ENCODE results near the gene AK1. TPM values are rescaled to one million over a fixed set of nuclear protein-coding genes. Genes with fewer than 3 reads are reported as not detected.

Gene AK1
- total RNA-seq: 58.5 and 60.2 TPM in 2 replicates

DNA sequence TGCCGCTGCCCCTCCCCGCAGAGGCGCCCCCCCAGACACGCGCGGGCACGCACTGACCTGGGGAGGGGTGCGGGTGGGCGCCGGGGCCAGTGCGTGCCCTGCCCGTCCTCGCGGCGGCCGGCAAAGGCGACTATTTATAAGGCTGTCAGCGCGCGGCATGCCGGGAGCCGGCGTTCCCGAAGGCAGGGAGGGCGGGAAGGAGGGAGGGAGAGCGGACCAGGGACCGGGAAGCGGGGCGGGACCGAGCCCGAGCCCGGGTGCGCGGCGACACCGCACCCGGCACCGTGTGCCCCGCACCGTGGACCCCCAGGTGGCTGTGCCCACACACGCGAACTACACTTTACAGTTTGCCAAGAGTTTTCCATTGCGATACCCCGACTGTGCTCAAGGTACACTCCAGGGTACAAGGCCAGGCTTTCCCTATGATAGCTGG lies at the start of gene AK1:
Gene AK1, minus strand, starts transcription at position 110 of the 433 bp plus-strand sequence. CDS start 3,058 bp downstream, outside the sequence.
- intact Hi-C loops (cut with micrococcal nuclease): no loop called here

GRCh38 chr9:127926906-127927200 lies 49.4 kb upstream of the AK1 start:
- intact Hi-C loops (cut with micrococcal nuclease): loop anchor here (1.0 kb wide), 2 partner anchors 10 kb away; partner anchors contain the start of genes DPM2 and ST6GALNAC4

- intact Hi-C loops (cut with micrococcal nuclease): no loop called here
Observed at GRCh38 chr9:127925959-127926905, 48.8 kb upstream of the AK1 start.

- intact Hi-C loops (cut with micrococcal nuclease): no loop called here
Observed at GRCh38 chr9:127924736-127925444, 47.4 kb upstream of the AK1 start.

DNA sequence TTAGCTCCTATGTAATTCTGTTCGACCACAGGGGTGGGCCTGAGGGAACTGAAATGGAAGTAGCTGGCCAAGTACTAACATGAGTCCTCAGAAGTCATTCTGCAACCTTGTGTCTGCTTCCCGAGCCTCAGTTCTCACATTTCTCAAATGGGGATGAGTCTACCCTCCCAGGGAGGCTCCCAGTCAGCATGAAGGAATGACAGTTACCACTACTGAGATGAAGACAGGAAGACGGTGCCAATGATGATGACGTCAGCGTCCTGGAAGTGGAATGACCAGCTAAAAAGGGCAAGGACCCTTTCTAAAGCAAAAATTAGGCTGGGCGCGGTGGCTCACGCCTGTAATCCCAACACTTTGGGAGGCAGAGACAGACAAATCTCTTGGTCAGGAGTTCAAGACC lies 46.3 kb upstream of the AK1 start:
- intact Hi-C loops (cut with micrococcal nuclease): no loop called here

DNA sequence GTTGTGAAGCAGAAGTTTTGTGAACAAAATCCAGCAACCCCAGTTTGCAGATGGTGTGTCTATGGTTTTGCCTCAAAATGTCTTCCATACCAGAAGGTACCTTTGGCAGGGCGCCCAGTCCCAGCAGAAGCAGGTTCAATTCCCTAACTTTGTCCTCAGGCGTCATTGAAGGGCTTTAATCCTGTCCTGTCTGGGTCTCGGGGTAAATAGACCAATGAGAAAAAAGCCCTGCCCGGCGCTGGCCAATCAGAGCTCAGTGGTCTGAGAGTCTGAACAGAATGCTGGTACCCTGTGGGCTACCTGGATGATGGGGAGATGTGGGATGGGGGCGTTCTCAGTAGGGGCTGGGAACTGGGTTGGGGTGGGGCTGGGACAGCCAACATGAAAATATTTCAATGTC lies 45.6 kb upstream of the AK1 start:
- intact Hi-C loops (cut with micrococcal nuclease): no loop called here

DNA sequence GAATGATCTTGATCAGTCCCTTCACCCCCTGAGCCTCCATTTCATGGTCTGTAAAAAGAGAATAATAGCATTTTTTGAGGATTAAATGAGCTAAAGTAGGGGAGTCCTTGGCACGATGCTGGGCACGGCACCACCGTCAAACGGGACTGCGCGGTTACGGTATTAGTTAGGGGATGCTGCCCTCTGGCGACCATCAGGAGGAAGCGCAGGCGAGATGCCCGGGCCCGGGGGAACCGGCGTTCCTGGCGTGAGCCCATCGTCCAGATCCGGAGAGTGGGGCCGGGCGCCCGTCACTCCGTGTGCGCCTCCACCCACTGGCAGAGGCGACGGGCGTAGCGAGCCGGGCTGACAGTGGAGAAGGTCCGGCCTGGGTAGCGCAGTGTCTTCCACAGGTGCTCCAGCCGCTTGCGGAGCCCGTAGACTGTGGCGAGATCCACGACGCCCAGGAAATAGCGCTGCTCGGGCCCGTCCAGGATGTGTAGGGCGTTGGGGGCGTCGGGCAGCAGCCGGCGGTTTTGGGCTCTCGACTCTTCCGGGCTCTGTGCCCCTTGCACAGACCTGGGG lies 44.2 kb upstream of the AK1 start:
- intact Hi-C loops (cut with micrococcal nuclease): loop anchor here (1.0 kb wide), 7 partner anchors 51 to 707 kb away; partner anchors contain the start of genes CDK9, FPGS and TOR2A

DNA sequence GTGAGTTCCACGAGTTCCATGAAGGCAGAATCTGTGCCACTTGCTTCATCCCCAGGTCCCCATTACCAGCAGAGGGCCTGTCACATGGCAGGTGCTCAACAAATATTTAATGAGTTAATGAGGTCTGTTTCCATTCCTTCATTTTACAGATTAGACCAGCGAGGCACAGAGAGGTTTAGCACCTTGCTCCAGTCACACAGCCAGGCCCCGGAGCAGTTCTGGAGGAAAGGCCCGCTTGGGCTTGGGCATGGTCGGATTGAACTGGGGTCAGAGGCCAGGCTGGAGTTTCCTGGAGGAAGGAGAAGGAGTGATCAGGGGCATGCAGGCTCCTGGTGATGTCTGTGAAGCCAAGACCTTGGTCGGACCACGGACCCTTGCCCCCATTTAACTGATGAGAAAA lies 43.3 kb upstream of the AK1 start:
- intact Hi-C loops (cut with micrococcal nuclease): loop anchor here (1.0 kb wide), 7 partner anchors 50 to 706 kb away; partner anchors contain the start of genes CDK9, FPGS and TOR2A

DNA sequence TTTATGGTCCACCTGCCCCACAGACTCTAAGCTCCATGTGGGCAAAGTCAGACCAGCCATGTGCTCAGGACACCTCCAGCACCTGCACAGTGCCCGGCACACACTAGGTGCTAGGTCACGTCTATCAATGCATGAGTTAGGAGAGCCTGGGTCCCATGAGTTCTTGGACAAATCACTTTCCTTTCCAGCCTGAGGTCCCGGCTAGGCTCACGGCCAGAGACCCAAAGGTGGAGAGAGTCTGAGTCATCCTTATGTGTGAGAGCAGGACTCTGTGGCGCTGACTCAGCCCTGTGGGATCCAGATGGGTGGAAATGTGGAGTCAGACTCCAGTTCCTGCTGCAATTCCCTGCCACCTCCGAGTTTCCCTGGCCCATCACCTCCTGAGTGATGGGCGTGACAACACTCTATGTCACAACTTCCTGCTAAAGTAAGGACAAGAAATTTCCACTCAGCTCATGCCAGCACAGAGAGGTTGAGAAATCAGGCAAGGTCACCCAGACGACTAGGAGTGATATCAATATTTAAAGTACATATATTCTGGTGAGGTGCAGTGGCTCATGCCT lies 41.9 kb upstream of the AK1 start:
- intact Hi-C loops (cut with micrococcal nuclease): loop anchor here (5.0 to 10.0 kb wide), 2 partner anchors 37 to 335 kb away; no protein-coding TSS in a partner anchor

DNA sequence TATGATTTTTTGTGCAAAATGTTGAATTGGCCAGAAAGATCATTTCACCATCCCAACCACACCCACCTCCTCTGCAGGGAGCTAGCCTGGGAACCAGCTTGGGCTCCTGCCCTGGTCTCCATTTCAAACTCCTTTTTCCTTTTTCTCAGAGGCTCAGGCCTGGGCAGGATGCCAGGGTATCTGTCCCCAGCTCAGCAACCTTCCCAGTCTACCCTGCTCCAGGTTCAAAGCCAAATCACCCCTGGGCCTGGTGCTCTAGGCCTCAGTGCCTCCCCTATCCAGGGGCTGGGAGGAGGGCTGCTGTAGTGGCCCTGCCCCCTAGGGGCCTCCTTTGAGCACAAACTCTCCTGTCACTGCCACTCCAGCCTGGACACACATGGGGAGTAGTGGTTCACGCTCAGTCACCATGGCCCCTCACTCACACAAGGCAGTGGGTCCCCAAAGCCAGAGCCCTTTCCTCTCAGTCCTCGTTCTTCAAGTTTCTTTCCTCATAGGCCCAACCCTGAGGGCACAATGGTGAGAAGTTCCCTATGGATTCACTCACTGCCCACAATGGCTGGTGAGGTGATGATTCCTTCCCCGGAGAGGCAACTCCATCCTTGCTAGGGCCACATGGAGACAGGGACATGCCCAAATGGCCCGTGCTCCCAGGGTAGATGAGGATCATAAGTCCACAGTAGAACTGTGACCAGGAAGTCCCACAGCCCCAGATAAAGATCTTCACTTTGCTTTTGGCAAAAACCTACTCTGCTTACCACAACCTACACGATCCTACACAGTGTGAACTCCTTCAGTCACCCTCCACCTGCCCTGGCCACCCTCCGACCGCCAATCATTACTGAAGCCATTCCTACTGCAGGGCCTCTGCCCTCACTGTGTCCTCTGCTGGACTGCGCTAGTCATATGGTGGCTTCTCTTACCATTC lies 41.0 kb upstream of the AK1 start:
- intact Hi-C loops (cut with micrococcal nuclease): loop anchor here (5.0 to 10.0 kb wide), 2 partner anchors 36 to 336 kb away; no protein-coding TSS in a partner anchor

DNA sequence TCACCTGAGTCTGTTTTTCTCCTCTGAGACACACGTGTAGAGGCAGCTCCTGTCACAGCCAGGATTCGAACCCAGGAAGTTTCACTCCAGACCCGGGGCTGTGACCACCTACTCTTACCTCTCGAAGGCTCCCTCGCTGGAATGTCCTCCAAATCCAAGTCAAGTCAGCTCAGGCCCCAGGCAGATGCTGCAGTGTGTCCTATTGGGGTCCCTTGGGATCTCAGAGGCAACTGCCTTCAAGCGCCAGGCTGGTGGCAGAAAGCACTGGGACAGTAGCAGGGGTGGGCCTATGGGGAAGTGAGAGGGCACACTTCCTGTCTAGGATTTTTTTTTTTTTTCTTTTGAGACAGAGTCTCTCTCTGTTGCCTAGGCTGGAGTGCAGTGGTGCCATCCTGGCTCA lies 40.1 kb upstream of the AK1 start:
- intact Hi-C loops (cut with micrococcal nuclease): loop anchor here (1.0 to 10.0 kb wide), 13 partner anchors 10 to 693 kb away; partner anchors contain the start of genes FPGS, ST6GALNAC6, STXBP1 and TOR2A

DNA sequence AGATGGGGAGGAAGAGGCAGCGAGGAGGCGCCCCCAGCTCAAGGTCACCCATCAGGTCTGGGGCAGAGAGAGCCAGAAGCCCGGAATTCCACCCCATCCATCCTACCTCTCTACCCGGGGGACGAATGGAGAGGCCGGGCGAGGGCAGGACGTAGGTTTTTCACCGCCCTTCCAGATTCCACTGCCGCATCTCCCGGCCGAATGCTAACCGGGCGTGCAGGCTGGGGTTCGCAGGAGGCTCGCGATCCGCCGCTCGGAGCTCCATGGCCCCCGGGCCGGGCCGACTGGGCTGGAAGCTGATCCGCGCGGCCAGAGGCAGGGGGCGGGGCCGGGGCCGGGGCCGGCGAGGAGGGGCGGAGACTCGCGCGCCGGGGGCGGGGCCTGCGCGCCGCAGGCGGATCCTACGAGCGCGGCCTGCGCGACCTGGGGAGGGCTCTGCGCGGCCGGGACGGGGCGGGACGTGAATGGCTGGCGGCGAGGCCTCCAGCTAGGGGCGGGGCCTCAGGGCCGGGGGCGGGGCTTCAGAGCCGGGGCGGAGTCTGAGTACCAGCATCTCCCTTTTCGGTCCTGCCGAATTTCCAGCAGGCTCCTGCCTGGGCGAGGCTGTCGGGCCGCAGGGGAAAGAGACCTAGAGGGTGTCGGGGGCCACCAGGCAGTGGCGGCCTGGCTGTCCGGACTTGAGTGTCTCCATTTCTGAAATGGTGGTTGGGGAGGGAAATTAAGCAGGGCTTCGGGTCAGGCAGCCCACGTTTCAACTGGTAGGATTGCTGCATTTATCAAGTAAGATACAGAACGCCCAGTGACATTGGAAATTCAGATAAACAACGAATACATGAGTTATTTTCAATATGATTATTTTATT lies 39.5 kb upstream of the AK1 start, which contains the start of gene ST6GALNAC4:
Gene ST6GALNAC4, minus strand, starts transcription at position 322 of the 862 bp plus-strand sequence. CDS start 622 bp downstream, outside the sequence.
- intact Hi-C loops (cut with micrococcal nuclease): loop anchor here (1.0 to 10.0 kb wide), 13 partner anchors 10 to 692 kb away; partner anchors contain the start of genes FPGS, ST6GALNAC6, STXBP1 and TOR2A

- intact Hi-C loops (cut with micrococcal nuclease): loop anchor here (2.0 to 10.0 kb wide), 4 partner anchors 34 to 691 kb away; partner anchors contain the start of gene STXBP1
Observed at GRCh38 chr9:127915801-127916719, 38.6 kb upstream of the AK1 start.

DNA sequence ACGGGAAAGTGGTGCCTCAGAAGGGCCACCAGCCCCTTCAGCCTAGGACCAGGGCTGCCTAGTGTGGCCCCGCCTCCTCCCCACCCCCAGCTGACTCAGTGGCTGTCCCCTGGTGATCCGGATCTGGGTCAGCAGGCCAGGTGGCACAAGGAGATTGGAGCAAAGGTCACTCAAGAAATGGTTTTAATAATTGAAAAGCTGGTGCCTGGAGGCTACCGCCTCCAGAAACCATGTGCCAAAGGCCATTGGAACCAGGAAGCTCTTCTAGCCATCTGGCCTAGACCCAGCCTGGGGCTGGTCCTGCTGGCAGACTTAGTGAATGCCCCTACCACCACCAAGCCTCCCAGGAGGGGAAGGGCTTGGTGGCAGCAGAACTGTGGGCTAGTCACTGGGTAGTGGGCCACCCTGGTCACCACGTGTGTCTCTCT lies 37.9 kb upstream of the AK1 start:
- intact Hi-C loops (cut with micrococcal nuclease): loop anchor here (5.0 to 10.0 kb wide), 2 partner anchors 33 to 339 kb away; no protein-coding TSS in a partner anchor

DNA sequence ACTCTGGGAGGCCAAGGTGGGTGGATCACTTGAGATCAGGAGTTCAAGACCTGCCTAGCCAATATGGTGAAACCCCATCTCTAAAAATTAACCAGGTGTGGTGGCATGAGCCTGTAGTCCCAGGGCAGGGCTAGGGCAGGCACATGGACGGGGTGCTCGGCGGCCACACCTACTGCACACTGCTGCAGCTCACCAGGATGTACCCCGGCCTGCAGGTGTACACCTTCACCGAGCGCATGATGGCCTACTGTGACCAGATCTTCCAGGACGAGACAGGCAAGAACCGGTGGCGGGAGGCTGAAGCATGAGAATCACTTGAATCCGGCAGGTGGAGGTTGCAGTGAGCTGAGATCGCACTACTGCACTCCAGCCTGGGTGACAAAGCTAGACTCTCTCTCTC lies 36.2 kb upstream of the AK1 start:
- intact Hi-C loops (cut with micrococcal nuclease): loop anchor here (10.0 kb wide), 1 partner anchor 341 kb away; no protein-coding TSS in a partner anchor

GRCh38 chr9:127912882-127913281 lies 35.4 kb upstream of the AK1 start:
- intact Hi-C loops (cut with micrococcal nuclease): loop anchor here (10.0 kb wide), 1 partner anchor 342 kb away; no protein-coding TSS in a partner anchor

DNA sequence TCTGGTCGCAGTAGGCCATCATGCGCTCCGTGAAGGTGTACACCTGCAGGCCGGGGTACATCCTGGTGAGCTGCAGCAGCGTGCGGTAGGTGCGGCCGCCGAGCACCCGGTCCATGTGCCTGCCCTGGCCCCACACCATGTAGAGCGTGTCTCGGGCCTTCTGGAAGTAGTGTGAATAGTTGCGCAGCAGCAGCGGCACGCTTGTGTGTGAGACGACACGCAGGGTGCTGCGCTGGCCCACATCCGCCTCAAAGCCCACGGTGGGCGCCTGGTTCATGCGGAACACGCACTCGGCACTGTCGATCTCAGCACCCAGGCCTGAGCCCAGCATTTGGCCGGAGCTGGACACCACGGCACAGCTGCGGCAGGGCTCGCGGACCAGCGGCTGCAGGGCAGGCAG lies 34.8 kb upstream of the AK1 start:
- intact Hi-C loops (cut with micrococcal nuclease): loop anchor here (10.0 kb wide), 1 partner anchor 343 kb away; no protein-coding TSS in a partner anchor
